Effector memory CD8-positive, alpha-beta T cell (primary cell): ENCODE results near the gene HYI.

Experiments used
- ATAC-seq: fragments of 150-1000 bp; cut with Tn5 transposase; replicated peaks from 2 replicates; pipeline ENCODE4 v1.10.0; 2021; ENCODE audit warnings: mild to moderate bottlenecking, moderate library complexity
- DNase-seq, 3 experiments: peaks; one replicate each; pipeline ENCODE4 v3.0.0; 2021
- H3K27ac Mint-ChIP-seq, 2 donors: one replicate each; pipeline ENCODE4 v1.8.0; 2022; ENCODE audit warnings: mild to moderate bottlenecking in 2 of 2, mixed read lengths in 2 of 2, moderate library complexity in 2 of 2
- H3K27me3 Mint-ChIP-seq, 2 donors: one replicate each; pipeline ENCODE4 v1.8.0; 2022; ENCODE audit warnings: mixed read lengths in 2 of 2
- H3K36me3 Mint-ChIP-seq: one replicate; pipeline ENCODE4 v1.8.0; 2022; ENCODE audit warnings: mild to moderate bottlenecking, moderate library complexity, mixed read lengths; ENCODE audit not compliant: insufficient read depth
- H3K4me1 Mint-ChIP-seq, 2 donors: one replicate each; pipeline ENCODE4 v1.8.0; 2022; ENCODE audit warnings: low read depth in 2 of 2, mixed read lengths in 2 of 2
- H3K4me3 Mint-ChIP-seq, 2 donors: one replicate each; pipeline ENCODE4 v1.8.0; 2022; ENCODE audit warnings: mild to moderate bottlenecking in 2 of 2, mixed read lengths in 2 of 2, moderate library complexity in 2 of 2
- H3K9me3 Mint-ChIP-seq, 2 donors: one replicate each; pipeline ENCODE4 v1.8.0; 2022; ENCODE audit warnings: mixed read lengths in 2 of 2

The HYI gene

DNA sequence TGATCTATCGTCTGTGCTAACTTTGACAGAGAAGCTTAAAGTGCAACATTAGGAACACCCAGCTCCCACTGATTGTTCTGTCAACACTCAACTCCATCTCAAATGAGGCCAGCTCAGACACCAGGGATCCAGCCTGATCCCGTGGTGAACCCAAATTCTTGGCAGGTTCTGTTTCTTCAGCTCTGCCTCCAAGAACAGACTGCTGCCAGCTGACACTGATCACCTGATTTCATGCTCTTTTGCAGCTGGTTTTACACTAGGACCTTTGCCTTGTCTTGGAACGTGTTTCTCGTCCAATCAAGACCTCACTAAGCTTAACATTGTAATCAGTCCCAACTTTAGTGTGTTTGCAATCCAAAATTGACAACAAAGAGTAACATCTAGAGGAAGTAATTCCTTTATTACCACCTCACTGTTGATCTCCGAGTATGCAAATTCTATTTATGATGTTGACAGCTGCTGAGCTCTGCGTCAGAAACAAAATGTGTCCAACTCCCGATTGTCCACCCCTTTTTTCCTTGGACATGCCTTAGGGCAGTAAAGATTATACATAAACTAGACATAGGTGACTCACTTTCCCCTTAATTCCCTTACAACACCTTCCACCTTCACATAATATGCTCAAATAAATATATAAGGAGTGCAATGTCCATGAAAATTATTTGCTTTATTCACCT lies 1.6 kb upstream of the HYI start:
- ATAC-seq (no peak), DNase-seq (no peak)
- H3K9me3 Mint-ChIP-seq = no peaks in the 10 kb centered on the region
- peaks cover 18% of the 10 kb centered on the region for H3K36me3 Mint-ChIP-seq
- H3K4me1 Mint-ChIP-seq = peaks cover 12 to 17% of the 10 kb centered on the region in 2 donors
- H3K27me3 Mint-ChIP-seq = peaks cover 34 to 50% of the 10 kb centered on the region in 2 donors
- H3K27ac Mint-ChIP-seq = no peak overlapping the region
- no peak overlapping the region for H3K4me3 Mint-ChIP-seq

GRCh38 chr1:43454270-43455011 lies 710 bp upstream of the HYI start:
- peaks cover 34 to 43% of the 10 kb centered on the region in 2 donors for H3K27me3 Mint-ChIP-seq
- ATAC-seq (peak; percentile 73), DNase-seq (peak; percentile 36 to 44 (median 39))
- H3K36me3 Mint-ChIP-seq = peaks cover 20% of the 10 kb centered on the region
- no peaks in the 10 kb centered on the region for H3K9me3 Mint-ChIP-seq
- H3K4me1 Mint-ChIP-seq = peaks cover 12 to 17% of the 10 kb centered on the region in 2 donors
- H3K4me3 Mint-ChIP-seq = peak overlapping the region; percentile 83 to 84
- H3K27ac Mint-ChIP-seq = peak overlapping the region; percentile 63 to 75

DNA sequence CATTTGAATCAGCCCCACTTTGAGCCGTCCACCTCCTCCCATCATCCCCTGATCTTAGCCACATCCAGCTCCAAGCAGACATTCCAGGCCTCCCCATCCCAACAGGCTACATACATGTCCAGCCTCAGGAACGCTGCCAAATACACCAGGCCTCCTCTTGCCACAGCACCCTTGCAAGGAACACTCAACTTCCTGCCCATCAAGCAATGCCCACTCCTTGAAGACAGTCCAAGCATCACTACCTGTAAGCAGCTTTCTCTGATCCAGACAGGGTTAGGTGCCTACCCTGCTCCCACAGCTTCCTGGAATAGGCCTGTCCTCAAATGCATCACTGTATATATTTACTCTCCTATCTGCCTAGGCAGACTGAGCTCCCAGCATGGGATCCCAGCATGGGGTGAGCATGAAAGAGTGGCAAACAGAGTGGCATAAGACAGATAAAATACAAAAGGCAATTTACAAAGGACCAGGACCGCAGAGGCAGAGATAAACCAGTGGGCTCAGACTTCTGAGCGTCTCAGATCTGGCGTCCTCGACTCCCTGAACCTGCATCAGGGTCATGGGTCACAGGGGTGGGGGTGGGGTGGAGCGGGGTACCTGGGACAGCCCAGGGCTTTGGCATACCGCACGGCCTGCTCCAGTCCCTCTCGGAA lies 816 bp downstream of the HYI start:
- H3K4me3 Mint-ChIP-seq = peak overlapping the region; percentile 71 to 83
- H3K27me3 Mint-ChIP-seq = peaks cover 23 to 28% of the 10 kb centered on the region in 2 donors
- H3K9me3 Mint-ChIP-seq = no peaks in the 10 kb centered on the region
- DNase-seq = no peak
- peak overlapping the region; percentile 72 to 77 for H3K27ac Mint-ChIP-seq
- peaks cover 12 to 17% of the 10 kb centered on the region in 2 donors for H3K4me1 Mint-ChIP-seq
- peak; percentile 2 for ATAC-seq
- peaks cover 20% of the 10 kb centered on the region for H3K36me3 Mint-ChIP-seq

DNA sequence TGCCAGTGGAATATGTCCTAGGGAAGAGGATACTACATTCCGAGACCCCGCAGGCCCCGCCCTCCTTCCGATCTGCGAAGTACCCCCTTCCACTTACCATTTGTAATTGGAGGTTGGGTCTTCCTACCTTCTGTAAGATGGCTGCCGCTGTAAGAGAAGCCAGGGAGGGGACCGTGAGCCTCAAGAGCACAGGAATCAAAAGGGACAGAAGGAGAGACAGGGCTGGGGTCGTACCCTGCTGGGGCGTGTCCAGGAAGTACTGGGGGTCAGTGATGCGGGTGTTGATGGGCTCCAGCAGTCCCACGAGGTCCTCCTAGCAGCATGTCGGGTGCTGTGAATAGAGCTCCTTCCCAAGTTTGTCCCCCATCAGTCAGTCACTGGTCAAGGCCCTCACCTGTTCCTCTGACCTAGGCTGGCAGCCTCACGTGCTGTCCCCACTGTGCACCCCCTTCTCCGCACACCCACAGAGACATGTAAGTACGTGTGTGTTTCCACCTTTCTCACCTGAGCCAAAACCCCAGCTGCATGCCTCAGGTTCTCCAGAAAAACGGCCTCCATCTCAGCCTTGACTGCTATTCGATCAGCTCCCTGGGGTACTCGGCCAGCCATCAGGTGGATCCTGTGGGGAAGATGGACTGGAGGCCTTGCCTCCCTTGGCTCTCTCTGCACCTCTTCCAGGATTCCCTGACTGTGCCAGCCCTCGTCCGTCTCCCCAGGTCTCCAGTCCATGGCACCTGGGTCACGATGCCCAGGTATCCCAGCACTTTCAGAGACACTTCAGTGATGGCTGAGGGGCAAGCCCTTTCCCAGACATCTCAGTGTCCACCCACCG lies 1.8 kb downstream of the HYI start:
- H3K4me3 Mint-ChIP-seq = peak overlapping the region; percentile 71 to 83
- H3K27ac Mint-ChIP-seq = peak overlapping the region; percentile 72 to 77
- no peak for DNase-seq
- peaks cover 17 to 18% of the 10 kb centered on the region in 2 donors for H3K27me3 Mint-ChIP-seq
- H3K4me1 Mint-ChIP-seq = peaks cover 12 to 17% of the 10 kb centered on the region in 2 donors
- no peak for ATAC-seq
- H3K9me3 Mint-ChIP-seq = no peaks in the 10 kb centered on the region
- peaks cover 29% of the 10 kb centered on the region for H3K36me3 Mint-ChIP-seq

DNA sequence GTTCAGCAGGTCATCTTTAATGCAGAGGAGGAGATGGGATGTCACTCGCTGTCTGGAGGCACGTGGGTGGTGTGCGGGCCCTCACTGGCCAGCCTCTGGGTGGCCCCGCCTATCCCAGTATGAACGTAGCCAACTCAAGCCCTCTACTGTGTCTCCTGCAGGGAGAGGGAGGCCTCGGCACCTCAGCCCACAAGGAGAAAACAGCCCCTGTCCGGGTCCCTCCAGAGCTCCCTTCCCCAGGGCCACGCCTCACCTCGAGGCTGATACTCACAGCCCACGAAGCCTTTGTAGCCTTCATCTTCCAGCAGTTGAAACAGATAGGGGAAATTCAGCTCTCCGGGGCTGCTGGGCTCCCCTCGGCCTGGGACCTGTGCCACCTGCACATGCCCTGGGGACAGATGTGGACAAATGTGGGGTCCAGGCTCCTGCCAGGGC lies 2.6 kb downstream of the HYI start:
- H3K27ac Mint-ChIP-seq = peak overlapping the region; percentile 31 to 72
- no peaks in the 10 kb centered on the region for H3K9me3 Mint-ChIP-seq
- ATAC-seq (no peak), DNase-seq (no peak)
- H3K27me3 Mint-ChIP-seq = peaks cover 11% of the 10 kb centered on the region in 2 donors
- H3K4me3 Mint-ChIP-seq = no peak overlapping the region
- peaks cover 37% of the 10 kb centered on the region for H3K36me3 Mint-ChIP-seq
- peaks cover 12 to 17% of the 10 kb centered on the region in 2 donors for H3K4me1 Mint-ChIP-seq

DNA sequence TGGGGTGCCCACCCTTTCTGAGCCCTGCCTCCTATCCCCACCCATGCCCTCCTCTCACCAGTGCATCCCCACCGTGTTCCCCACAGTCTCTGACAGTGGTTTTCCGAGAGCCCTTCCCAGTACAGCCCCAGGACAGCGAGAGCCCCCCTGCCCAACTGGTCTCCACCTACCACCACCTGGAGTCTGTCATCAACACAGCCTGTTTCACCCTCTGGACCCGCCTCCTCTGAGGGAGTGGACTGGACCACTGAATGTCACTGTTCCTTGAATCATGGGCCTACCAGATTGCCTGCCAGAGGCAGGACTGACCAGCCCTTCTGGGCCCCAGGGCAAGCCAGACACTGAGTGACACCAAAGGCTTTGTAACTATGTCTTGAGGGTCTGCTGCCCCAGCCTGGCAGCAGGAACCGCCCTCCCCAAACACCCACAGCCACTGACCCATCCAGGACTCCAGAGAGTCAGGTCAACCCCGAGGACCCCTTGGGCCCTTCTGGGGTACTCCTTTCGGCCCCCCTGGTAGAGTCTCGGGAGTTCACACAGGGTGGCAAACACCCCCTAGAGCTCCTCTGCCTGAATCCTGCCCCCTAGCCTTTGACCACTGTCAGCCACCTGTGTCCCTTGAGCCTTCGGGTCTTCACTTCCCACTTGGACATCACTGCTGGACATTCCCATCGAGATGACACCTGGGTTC lies 3.3 kb downstream of the HYI start:
- no peak for DNase-seq
- peaks cover 12 to 17% of the 10 kb centered on the region in 2 donors for H3K4me1 Mint-ChIP-seq
- H3K4me3 Mint-ChIP-seq = no peak overlapping the region
- H3K9me3 Mint-ChIP-seq = no peaks in the 10 kb centered on the region
- peak overlapping the region; percentile 31 to 72 for H3K27ac Mint-ChIP-seq
- ATAC-seq = no peak
- peaks cover 42% of the 10 kb centered on the region for H3K36me3 Mint-ChIP-seq
- peaks cover 3% of the 10 kb centered on the region in 2 donors for H3K27me3 Mint-ChIP-seq

GRCh38 chr1:43449708-43450069 lies 4.0 kb downstream of the HYI start:
- no peak for ATAC-seq
- DNase-seq = no peak
- no peaks in the 10 kb centered on the region for H3K9me3 Mint-ChIP-seq
- no peak overlapping the region for H3K4me3 Mint-ChIP-seq
- H3K36me3 Mint-ChIP-seq = peaks cover 48% of the 10 kb centered on the region
- no peaks in the 10 kb centered on the region for H3K27me3 Mint-ChIP-seq
- peaks cover 12 to 17% of the 10 kb centered on the region in 2 donors for H3K4me1 Mint-ChIP-seq
- H3K27ac Mint-ChIP-seq = peak overlapping the region; percentile 28 to 36

DNA sequence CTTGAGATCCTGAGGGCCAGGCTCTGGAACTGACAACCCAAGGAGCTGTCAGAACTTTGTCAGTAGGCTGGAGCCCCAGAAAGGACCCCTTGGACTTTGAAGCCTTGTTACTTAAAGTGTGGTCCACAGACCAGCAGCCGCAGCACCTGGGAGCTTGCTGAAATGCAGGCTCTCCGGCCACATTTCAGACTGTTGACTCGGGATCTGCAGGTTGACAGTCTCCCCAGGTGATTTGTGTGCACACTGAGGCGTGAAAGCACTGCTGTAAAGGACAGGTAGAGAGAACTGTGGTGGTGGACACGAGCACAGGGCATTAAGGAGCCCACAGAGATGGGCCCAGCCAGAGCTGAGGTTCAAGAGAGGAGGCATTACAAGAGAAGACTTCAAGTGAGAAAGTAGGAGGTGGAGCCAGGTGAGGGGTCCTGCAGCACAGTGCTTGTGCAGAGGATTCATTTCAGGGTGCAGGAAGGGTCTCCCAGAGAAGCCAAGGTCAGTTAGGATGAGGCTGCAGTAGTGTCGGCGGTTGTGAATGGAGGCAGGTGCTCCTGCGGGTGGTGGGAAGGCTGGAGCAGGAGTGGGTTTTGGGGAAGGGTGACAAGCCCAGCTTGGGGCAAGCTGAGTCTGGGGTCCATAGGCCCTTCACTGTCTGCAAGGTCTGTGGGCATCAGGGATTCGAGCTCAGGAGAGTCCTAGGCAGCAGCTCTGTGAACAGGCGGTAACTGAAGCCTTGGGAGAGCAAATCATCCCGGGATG lies 4.6 kb downstream of the HYI start:
- H3K9me3 Mint-ChIP-seq = no peaks in the 10 kb centered on the region
- H3K36me3 Mint-ChIP-seq = peaks cover 45% of the 10 kb centered on the region
- ATAC-seq (no peak), DNase-seq (no peak)
- H3K4me3 Mint-ChIP-seq = no peak overlapping the region
- peaks cover 6 to 11% of the 10 kb centered on the region in 2 donors for H3K4me1 Mint-ChIP-seq
- H3K27me3 Mint-ChIP-seq = no peaks in the 10 kb centered on the region
- peak overlapping the region; percentile 28 to 36 for H3K27ac Mint-ChIP-seq

GRCh38 chr1:43447891-43448708 lies 5.6 kb downstream of the HYI start:
- Mint-ChIP-seq H3K9me3 (no peaks in the 10 kb centered on the region), H3K4me3 (no peak overlapping the region)
- no peak for ATAC-seq

DNA sequence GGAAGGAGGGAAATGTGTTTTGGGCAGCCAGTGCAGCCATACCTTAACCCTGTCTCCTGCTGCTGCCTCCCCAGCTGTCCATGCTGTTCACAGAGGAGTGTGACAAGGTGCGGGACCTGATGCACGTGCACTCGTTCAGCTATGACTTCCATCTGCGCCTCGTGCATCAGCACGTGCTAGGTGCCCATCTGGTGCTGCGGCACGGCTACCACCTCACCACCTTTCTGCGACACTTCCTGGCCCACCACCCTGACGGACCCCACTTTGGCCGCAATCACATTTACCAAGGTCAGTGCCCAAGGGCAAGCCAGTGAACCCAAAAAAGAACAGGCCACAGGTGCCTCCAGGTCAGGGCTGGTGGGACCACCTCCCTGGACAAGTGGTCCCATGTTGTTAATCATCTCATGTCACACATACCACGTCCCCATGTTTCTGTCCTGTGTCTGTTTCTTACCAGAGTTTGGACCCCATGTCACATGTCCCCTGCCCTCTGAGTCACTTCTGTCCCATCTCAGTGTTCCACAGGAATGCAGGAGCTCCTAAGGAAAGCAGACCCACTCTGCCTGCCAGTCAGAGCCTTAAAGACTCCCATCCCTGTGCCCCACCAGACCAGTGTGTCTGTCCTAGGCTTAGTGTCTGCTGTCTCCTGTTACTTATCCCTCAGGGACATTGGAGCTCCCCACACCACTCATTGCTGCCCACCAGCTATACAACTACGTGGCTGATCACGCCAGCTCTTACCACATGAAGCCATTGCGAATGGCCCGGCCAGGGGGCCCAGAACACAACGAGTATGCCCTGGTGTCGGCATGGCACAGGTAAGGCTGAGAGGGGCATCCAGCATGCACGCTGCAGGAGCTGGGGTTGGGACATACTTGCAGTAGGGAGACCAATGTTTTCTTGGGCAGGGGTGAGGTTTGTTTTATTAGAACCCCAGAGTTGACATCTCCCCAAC lies 6.6 kb downstream of the HYI start:
- Mint-ChIP-seq H3K27ac (peak overlapping the region in 1 of 2 donors; percentile 53), H3K36me3 (peaks cover 42% of the 10 kb centered on the region), H3K9me3 (no peaks in the 10 kb centered on the region), H3K4me3 (no peak overlapping the region), H3K27me3 (no peaks in the 10 kb centered on the region), H3K4me1 (no peaks in the 10 kb centered on the region)
- ATAC-seq = no peak
- no peak for DNase-seq

More at GRCh38 chr1:43447891-43448708, 5.6 kb downstream of the HYI start:
- DNase-seq = no peak
- peak overlapping the region in 1 of 2 donors; percentile 28 for H3K27ac Mint-ChIP-seq
- H3K4me1 Mint-ChIP-seq = peaks cover 6 to 7% of the 10 kb centered on the region in 2 donors
- no peaks in the 10 kb centered on the region for H3K27me3 Mint-ChIP-seq
- H3K36me3 Mint-ChIP-seq = peaks cover 41% of the 10 kb centered on the region

DNA sequence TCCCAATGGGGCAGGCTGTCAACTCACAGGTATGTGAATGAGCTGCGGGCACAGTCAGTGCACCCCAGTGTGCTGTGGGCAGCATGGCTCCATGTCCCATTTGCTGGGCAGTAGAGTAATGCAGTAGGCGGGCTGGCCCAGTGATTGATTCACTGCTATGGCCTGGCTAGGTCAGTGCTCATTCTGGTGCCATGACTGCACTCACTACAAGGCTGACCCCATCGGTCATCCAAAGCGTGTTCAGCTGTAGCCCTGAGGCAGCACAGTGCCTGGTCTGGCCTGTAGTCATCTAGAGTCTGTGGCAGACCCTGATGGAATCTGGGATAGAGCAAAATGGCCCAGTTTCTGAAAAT lies 7.4 kb downstream of the HYI start:
- Mint-ChIP-seq H3K27ac (peak overlapping the region in 1 of 2 donors; percentile 38), H3K4me3 (no peak overlapping the region), H3K36me3 (peaks cover 38% of the 10 kb centered on the region), H3K4me1 (no peaks in the 10 kb centered on the region), H3K9me3 (no peaks in the 10 kb centered on the region), H3K27me3 (no peaks in the 10 kb centered on the region)
- ATAC-seq (no peak), DNase-seq (no peak)
